ENCODE data around the gene XIRP1. TPM values are rescaled to one million over a fixed set of nuclear protein-coding genes. Genes with fewer than 3 reads are reported as not detected.

Gene XIRP1, protein sequence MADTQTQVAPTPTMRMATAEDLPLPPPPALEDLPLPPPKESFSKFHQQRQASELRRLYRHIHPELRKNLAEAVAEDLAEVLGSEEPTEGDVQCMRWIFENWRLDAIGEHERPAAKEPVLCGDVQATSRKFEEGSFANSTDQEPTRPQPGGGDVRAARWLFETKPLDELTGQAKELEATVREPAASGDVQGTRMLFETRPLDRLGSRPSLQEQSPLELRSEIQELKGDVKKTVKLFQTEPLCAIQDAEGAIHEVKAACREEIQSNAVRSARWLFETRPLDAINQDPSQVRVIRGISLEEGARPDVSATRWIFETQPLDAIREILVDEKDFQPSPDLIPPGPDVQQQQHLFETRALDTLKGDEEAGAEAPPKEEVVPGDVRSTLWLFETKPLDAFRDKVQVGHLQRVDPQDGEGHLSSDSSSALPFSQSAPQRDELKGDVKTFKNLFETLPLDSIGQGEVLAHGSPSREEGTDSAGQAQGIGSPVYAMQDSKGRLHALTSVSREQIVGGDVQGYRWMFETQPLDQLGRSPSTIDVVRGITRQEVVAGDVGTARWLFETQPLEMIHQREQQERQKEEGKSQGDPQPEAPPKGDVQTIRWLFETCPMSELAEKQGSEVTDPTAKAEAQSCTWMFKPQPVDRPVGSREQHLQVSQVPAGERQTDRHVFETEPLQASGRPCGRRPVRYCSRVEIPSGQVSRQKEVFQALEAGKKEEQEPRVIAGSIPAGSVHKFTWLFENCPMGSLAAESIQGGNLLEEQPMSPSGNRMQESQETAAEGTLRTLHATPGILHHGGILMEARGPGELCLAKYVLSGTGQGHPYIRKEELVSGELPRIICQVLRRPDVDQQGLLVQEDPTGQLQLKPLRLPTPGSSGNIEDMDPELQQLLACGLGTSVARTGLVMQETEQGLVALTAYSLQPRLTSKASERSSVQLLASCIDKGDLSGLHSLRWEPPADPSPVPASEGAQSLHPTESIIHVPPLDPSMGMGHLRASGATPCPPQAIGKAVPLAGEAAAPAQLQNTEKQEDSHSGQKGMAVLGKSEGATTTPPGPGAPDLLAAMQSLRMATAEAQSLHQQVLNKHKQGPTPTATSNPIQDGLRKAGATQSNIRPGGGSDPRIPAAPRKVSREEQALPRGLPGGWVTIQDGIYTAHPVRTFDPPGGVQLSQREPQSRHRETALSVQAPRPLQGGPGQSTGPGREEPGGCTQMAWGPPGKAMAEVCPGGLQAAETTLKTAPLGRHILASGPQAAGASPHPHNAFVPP (N-terminal part only)
- not detected for polyA plus RNA-seq (2012; ENCODE audit: insufficient read length, low read depth)

DNA sequence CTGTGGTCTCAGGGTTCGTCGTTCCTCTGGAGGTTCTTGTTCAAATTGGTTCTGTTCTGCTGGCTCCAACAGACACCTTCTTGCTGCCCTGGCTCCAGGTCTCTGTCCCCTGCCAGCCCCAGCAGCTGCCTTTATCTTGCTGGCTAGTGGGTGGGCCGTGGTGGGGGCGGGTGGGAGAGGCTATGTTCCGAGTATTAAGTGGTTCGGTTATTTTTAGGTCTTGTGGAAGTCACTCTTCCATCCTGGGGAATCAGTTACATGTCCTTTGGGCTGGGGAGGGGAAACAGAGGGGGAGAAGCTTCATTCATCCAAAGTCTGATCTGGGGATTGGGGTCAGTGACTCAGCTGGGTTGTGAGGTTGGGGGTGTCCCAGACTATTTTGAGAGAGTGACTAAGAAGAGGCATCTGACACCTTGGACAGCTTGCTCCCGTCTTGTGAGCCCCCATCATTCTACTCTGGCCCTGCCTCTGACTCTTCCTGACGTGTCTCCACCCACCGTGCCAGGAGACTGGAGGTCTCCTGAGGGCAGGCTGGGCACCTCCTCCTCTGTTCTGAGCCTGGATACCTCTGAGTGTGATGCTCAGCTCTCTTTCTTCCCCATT lies at the start of gene XIRP1:
XIRP1 (minus strand) TSS at position 106 of the 603 bp plus-strand sequence. CDS start 3,150 bp downstream, outside the sequence.
- TF ChIP-seq FOXP2 (optimal IDR thresholded peaks at IDR 0.05; ENCODE audit: borderline replicate concordance, extremely low read depth, extremely low read length, insufficient read depth) (no peak), POLR2AphosphoS5 (IDR thresholded peaks at IDR 0.05; ENCODE audit: low read depth, low read length) (no peak), TAF1 (IDR thresholded peaks at IDR 0.05; ENCODE audit: borderline replicate concordance, insufficient read depth, low read length) (no peak), SIN3A (IDR thresholded peaks at IDR 0.05; ENCODE audit: borderline replicate concordance, insufficient read depth, low read length) (no peak)
- TF ChIP-seq, protein P1, sequence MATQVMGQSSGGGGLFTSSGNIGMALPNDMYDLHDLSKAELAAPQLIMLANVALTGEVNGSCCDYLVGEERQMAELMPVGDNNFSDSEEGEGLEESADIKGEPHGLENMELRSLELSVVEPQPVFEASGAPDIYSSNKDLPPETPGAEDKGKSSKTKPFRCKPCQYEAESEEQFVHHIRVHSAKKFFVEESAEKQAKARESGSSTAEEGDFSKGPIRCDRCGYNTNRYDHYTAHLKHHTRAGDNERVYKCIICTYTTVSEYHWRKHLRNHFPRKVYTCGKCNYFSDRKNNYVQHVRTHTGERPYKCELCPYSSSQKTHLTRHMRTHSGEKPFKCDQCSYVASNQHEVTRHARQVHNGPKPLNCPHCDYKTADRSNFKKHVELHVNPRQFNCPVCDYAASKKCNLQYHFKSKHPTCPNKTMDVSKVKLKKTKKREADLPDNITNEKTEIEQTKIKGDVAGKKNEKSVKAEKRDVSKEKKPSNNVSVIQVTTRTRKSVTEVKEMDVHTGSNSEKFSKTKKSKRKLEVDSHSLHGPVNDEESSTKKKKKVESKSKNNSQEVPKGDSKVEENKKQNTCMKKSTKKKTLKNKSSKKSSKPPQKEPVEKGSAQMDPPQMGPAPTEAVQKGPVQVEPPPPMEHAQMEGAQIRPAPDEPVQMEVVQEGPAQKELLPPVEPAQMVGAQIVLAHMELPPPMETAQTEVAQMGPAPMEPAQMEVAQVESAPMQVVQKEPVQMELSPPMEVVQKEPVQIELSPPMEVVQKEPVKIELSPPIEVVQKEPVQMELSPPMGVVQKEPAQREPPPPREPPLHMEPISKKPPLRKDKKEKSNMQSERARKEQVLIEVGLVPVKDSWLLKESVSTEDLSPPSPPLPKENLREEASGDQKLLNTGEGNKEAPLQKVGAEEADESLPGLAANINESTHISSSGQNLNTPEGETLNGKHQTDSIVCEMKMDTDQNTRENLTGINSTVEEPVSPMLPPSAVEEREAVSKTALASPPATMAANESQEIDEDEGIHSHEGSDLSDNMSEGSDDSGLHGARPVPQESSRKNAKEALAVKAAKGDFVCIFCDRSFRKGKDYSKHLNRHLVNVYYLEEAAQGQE (IDR thresholded peaks at IDR 0.05; ENCODE audit: insufficient read depth in 1 of 2, low read depth in 2 of 2, low read length in 2 of 2): no peak

DNA sequence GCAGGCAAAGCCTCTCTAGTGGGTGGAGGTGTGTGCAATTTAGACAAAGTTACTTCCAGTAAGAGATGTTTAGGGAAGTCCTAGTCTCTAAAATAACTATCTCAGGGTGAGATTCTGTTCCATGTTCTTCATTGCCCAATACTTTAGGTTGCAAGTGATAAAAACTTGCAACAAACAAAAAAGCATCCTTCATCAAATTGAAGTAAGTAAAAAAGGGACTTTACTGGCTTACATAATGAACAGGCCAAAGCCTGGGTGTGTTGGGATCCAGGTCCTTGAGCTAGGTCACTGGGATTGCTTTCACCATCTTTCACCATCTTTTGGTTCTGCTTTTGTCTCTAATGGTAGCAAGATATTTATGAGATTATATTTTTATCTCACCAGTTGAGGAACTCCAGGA lies 49.2 kb upstream of the XIRP1 start:
- no peak for TF ChIP-seq FOXP2 (optimal IDR thresholded peaks at IDR 0.05; ENCODE audit: borderline replicate concordance, extremely low read depth, extremely low read length, insufficient read depth)
- TF ChIP-seq, protein P1 (IDR thresholded peaks at IDR 0.05; ENCODE audit: insufficient read depth in 1 of 2, low read depth in 2 of 2, low read length in 2 of 2): no peak
- no peak for TF ChIP-seq TAF1 (IDR thresholded peaks at IDR 0.05; ENCODE audit: borderline replicate concordance, insufficient read depth, low read length)

DNA sequence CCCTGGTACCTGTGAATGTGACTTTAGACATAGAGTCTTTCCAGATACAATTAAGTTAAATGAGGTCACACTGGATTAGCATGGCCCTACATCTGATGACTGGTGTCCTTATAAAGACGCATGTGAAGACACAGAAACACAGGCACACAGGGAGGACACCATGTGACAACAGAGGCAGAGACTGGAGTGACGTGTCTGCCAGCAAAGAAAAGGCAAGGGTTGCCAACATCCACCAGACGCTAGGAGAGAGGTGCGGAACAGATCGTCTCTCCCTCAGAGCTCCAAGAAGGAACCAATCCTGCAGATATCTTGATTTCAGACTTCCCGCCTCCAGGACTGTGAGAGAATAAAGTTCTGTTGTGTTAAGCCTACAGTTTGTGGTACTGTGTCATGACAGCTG lies 44.6 kb upstream of the XIRP1 start:
- TF ChIP-seq, protein P1 (IDR thresholded peaks at IDR 0.05; ENCODE audit: insufficient read depth in 1 of 2, low read depth in 2 of 2, low read length in 2 of 2): no peak
- TF ChIP-seq FOXP2 (optimal IDR thresholded peaks at IDR 0.05; ENCODE audit: borderline replicate concordance, extremely low read depth, extremely low read length, insufficient read depth): no peak
- no peak for TF ChIP-seq TAF1 (IDR thresholded peaks at IDR 0.05; ENCODE audit: borderline replicate concordance, insufficient read depth, low read length)
- TF ChIP-seq SIN3A (IDR thresholded peaks at IDR 0.05; ENCODE audit: borderline replicate concordance, insufficient read depth, low read length): no peak
- TF ChIP-seq POLR2AphosphoS5 (IDR thresholded peaks at IDR 0.05; ENCODE audit: low read depth, low read length): no peak

DNA sequence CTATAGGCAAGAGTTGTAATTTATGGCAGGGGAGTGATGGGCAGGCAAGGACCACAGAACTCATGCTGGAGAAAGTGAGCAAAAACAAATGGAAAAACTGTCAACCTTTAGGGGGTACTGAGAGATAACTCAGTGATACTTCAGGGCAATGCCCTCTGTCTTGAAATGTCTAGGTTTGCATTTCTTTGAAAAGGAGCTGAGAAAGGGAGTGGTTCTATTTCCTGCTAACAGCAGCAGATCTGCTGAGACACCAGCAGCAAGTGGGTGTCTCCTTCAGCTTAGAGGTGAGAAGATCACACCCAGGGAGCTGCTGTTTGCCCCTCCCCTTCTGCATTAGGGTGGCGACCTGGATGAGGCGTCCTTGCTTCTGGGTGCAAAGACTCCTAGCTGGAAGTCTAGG lies 42.3 kb upstream of the XIRP1 start:
- TF ChIP-seq POLR2AphosphoS5 (IDR thresholded peaks at IDR 0.05; ENCODE audit: low read depth, low read length) (no peak), TAF1 (IDR thresholded peaks at IDR 0.05; ENCODE audit: borderline replicate concordance, insufficient read depth, low read length) (no peak), FOXP2 (optimal IDR thresholded peaks at IDR 0.05; ENCODE audit: borderline replicate concordance, extremely low read depth, extremely low read length, insufficient read depth) (no peak), SIN3A (IDR thresholded peaks at IDR 0.05; ENCODE audit: borderline replicate concordance, insufficient read depth, low read length) (no peak)
- TF ChIP-seq, protein P1 (IDR thresholded peaks at IDR 0.05; ENCODE audit: insufficient read depth in 1 of 2, low read depth in 2 of 2, low read length in 2 of 2): no peak

All from PFSK-1 (cell line).